HL-60/S4 (cell line): ENCODE data around the gene MAPK12.

Experiments used
- in situ Hi-C: fragments of 300-500 bp; cut with MboI; formaldehyde crosslinking; loops from 2 replicates; pipeline ENCODE4 v1.14.3; 2022; ENCODE audit warnings: low sequenced_read_pairs

MAPK12 gene

DNA sequence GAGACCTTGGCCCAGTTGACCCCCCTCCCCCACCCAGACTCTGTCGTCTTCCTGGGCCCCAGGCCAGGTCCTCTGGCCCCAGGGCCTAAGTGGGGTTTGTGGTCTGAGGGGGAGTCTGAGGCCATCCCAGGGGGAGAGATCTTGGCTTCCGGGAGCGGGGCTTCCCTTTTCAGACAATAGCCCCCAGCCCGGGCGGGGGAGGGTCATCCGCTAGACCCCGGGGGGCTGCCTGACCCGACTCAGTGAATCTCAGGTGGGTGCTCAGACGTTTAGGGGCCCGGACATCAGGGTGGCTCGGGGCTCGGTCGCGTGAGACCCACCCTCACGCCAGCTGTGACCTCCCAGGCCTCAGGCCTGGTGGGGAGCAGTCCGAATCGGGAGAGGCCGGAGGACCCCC, 8.1 kb upstream of the MAPK12 start:
- in situ Hi-C loops: loop anchor here (10.0 kb wide), 1 partner anchor 225 kb away; no protein-coding TSS in a partner anchor

DNA sequence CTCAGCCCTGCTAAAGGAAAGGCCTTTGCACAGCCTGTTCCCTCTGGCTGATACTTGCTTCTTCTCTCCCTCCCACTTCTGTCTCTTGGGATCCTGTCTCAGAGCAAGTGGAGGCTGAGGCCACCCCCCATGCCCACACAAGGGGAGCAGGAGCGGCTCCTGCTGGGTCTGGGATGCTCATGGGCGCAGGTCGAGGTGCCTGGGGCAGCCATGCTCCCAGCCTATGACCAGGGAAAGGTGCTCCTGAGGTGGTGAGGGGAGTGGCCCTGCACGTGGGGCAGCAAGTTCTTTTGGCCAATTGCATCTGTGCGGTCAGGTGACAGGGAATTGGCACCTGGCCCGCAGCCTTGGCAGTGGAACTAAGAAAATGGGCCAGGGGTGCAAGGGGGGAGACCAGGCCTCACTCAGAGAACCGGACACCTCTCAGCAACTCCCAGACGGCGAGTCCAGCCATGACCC, 7.2 kb upstream of the MAPK12 start:
- in situ Hi-C loops: loop anchor here (10.0 kb wide), 1 partner anchor 226 kb away; no protein-coding TSS in a partner anchor

DNA sequence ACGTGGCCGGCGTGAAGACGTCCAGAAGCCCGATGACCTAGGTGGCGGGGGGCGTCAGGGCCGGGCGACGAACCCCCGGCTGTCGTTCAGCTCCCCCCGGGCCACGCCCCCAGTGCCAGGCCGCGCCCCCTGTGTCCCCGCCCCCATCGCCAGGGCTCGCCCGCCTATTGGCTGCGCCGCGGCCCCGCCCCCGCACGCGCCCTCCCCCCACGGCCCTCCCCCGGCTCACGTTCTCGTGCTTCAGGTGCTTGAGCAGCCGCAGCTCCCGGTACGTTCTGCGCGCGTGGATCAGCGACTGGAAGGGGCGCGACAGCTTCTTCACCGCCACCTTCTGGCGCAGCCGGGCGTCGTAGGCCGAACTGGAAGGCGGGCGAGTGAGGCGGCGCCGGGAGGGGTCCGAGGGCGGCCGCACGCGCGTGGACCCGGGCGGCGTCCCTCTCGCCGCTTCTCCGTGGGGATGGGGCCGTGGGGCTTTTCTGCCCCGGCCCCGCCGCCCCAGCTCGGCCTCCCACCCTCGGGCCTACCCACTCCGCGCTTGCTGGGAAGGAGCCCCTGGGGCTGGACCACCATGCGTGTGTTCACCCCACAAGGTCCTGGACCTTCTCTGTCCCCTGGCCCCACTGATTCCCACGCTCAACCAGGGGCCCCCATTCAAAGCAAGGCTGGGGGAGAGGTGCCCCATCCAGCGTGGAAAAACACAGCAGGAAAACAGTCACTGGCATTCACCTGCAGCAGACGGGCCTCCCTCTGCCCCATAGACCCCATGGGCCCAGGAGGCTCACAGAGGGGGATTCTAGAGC, 6.3 kb upstream of the MAPK12 start:
- in situ Hi-C loops: loop anchor here (10.0 kb wide), 1 partner anchor 227 kb away; no protein-coding TSS in a partner anchor

DNA sequence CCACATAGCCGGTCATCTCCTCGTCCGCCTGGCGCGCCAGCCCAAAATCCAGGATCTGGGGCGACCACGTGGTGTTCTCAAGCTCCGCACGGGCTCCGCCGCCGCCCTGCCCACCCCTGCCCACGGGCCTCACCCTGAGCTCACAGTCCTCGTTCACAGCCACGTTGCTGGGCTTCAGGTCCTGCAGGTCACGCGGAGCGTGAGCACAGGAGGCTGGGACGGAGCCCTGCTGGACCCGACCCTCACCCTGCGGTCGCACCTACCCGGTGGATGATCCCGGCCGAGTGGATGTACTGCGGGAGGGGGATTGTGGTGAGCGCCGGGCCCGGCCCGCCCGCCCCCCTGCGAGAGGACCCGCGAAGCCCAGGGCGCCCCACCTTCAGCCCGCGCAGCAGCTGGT, 5.5 kb upstream of the MAPK12 start:
- in situ Hi-C loops: loop anchor here (10.0 kb wide), 1 partner anchor 228 kb away; no protein-coding TSS in a partner anchor

DNA sequence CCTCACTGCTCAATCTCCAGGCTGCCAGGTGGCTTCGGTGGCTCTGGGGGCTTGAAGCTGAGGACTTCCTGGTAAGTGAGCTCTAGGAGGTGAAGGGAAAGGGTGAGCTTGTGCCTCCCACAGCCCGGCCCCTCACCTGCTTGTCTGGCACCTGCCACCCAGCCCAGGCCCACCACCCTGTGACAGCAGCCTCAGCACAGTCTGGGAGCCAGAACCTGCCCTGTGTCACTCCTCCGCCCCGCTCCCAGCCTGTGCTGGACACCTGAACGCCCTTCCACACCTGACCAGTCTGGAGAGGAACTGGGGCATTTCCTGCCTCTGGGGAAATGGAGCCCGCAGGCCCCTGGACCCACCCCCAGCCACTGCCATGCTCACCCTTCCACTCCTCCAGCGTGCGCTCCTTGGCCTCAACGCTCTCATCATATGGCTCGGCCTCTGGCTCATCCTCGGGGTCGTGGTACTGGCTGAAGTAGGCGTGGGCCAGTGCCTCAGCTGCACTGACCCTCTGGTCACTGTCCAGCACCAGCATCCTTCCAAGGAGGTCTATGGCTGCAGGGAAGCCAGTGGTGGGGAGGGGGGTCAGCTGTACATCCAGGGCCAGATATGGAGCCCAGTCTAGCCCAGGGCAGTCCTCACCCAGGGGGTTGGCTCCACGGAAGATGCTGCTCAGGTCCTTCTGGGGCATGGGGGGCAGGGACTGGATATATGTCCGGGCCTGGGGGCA, 3.6 kb upstream of the MAPK12 start:
- in situ Hi-C loops: loop anchor here (10.0 kb wide), 1 partner anchor 230 kb away; no protein-coding TSS in a partner anchor

DNA sequence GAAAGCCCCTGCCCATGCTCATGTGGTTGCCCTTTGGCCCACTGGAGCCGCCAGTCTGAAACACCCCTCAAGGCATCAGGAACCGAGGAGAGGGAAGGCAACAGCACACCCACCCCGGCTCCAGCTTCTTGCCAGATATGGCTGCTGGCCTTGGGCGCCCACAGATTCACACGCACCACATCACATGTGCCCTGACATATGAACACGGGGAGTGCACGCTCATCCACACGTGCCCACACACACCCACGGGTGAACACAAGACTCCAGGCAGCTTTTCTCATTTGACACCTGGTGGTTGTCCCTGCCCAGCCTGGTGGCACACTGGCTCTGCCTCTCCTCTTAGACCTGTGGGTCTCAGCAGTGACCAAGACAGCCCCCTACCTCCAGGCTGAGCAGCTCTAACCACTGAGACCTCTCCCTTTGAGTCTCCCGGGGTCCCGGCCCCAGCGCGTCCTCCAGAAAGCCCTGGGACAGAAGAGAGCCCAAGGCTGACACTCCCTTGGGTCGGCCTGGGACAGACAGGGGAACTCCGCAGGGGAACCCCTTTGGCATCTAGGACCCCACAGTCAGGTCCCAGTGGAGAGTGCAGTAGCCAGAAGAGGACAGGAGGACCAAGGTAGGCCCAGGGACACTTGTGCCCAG, 2.7 kb upstream of the MAPK12 start:
- in situ Hi-C loops: loop anchor here (10.0 kb wide), 1 partner anchor 231 kb away; no protein-coding TSS in a partner anchor

DNA sequence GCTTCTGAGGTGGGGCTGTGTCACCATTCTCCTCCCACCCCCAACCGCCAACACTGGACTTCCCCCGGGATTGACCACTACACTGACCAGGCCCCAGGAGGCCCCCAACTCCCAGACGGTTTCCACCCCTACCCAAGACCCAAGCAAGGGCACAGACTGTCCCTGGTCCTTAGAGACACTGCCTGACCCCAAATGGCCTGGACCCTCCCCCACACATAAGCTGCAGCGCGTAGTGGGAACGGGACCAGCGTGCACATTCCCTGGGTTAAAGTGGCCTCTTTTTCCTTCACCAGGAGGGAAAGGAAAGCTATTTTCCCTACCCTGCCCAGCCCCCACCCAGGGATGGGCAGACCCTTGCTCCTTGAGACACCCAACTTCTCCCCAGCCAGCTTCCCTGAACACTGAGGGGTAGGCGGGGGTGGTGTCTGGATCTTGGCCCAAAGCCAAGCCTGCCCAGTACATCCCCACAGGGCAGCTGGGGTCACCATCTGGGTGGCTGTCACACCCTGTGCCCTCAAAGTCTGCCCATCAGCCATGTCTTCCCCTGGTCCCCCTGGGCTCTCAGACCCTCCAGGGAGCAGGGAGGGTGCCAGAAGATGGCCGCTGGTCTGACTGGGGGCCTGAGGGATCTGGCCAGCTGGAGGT, 1.6 kb upstream of the MAPK12 start:
- in situ Hi-C loops: loop anchor here (10.0 kb wide), 1 partner anchor 232 kb away; no protein-coding TSS in a partner anchor

DNA sequence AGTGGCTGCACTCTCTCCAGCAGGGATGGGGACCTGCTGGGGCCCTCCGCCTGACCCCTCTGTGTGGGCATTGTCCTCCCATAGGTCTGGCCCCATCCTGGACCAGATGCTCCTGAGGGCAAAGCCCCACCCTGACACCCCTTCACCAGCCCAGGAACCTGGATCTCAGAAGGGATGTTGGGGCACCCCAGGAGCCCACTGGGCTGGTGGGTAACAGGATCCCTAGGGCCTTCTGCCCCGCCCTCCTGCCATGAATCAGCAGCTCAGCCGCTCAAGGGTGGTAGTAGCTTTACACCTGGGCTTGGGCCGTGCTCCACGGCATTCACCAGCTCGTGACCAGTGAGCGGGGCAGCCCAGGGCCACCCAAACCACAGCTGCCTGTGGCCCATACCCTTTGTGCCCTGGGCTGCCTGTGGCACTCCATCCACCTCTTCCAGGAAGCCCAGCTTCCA, 1.0 kb upstream of the MAPK12 start:
- in situ Hi-C loops: loop anchor here (10.0 kb wide), 1 partner anchor 232 kb away; no protein-coding TSS in a partner anchor

DNA sequence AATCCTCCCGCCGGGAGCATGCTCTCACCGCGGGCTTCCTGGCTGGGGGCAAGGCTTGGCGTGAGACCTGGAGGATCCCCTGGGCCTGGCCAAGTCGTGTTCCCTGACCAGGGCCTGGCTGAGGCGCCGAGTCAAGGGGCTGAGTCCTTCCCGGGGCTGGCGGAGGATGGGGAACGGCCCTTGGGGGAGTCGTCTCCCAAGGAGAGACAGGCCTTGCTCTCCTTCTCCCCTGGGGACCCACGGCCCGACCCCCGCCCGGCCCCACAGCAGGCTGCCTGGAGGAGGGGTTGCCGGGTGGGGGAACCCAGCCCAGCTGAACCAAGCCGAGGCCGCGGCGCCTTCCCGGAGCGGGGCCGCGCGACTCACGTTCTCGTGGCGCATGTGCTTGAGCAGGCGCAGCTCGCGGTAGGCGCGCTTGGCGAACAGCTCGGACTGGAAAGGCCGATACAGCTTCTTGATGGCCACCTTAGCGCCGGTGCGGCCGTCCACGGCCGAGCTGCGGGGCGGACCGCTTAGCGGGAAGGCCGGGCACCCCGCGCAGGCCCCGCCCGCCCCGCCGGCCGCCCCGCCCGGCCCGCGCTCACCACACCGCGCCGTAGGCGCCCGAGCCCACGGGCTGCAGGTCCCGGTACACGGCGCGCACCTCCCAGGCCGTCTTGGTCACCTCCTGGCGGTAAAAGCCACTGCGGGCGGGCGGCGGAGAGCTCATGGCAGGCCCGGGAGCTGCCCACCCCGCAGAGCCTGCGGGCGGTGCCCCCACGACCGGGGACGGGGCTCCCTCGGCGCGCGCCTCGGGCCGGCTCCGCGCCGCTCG, 475 bp downstream of the MAPK12 start:
- in situ Hi-C loops: loop anchor here (10.0 kb wide), 1 partner anchor 234 kb away; no protein-coding TSS in a partner anchor

DNA sequence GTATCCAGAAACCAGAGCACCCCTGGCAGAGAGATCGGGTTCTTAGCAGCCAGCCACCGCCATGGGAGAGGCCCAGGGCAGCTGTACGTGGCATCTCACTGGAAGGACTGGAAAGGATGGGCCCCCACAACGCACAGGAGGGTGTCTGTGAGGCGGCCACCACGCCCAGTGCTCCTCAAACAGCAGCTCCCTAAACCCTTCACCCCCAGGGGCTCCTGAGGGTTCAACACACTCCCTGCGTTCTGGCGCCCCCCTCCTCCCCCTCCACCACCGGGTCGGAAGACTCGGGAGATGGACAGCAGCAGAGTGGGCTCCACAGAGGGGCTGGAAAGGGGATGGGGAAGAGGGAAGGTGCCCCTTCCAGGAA, 1.1 kb downstream of the MAPK12 start:
- in situ Hi-C loops: loop anchor here (10.0 kb wide), 1 partner anchor 234 kb away; no protein-coding TSS in a partner anchor

DNA sequence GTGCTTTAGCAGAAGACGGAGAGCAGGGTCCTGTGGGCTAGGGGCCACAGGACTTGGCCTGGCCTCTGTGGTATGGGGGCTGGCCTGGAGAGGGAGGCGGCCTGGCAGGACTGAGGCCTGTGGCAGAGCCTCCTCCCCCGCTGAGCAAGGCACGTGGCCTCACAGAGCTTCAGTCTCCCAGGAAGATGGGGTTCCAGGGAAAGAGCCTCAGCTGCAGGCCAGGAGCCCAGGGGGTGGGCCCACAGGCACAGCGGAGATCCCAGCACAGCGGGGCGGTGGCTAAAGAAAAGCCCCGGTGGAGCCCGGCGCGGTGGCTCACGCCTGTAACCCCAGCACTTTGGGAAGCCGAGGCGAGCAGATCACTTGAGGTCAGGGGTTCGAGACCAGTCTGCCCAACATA, 2.2 kb downstream of the MAPK12 start:
- in situ Hi-C loops: no loop called here

DNA sequence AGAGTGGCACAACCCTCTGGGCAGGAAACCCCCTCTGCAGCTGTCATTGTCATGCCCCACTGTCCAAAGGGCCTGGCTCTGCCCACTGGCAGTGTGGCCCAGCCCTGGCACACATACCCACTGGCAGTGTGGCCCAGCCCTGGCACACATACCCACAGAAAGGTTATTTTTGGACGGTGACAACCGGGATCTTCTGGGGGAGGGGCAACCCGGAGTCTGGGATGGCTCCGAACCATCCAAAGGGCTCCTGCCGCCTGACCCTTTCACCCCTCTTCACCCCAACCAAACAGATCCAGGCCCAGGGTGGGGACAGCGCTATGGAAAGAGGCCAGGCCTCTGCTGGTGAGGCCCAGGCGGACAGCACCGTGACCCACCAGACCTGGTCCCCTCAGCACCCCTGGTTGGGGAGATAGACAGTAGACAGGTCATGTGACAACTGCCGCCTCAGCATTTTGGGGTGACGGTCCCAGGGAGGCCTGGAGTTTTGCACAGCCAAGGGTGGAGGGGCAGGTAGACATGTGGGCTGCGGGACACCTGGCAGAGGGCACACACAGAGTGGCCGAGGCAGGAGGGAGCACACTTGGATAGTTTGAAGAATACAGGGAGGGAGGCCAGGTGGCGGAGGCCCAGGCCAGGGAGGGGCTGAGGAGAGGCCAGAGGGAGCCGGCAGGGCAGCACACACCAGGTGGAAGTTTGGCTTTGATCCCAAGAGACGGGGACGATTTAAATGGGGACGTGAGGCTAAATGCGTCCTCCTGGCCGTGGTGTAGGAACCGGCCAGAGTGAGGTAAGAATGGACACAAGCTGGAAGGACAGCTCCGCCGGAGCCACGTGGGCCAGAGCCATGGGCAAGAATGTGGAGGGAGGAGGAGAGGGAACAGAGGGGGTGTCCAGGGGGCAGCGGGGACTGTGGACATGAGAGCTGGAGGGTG, 2.9 kb downstream of the MAPK12 start:
- in situ Hi-C loops: no loop called here

DNA sequence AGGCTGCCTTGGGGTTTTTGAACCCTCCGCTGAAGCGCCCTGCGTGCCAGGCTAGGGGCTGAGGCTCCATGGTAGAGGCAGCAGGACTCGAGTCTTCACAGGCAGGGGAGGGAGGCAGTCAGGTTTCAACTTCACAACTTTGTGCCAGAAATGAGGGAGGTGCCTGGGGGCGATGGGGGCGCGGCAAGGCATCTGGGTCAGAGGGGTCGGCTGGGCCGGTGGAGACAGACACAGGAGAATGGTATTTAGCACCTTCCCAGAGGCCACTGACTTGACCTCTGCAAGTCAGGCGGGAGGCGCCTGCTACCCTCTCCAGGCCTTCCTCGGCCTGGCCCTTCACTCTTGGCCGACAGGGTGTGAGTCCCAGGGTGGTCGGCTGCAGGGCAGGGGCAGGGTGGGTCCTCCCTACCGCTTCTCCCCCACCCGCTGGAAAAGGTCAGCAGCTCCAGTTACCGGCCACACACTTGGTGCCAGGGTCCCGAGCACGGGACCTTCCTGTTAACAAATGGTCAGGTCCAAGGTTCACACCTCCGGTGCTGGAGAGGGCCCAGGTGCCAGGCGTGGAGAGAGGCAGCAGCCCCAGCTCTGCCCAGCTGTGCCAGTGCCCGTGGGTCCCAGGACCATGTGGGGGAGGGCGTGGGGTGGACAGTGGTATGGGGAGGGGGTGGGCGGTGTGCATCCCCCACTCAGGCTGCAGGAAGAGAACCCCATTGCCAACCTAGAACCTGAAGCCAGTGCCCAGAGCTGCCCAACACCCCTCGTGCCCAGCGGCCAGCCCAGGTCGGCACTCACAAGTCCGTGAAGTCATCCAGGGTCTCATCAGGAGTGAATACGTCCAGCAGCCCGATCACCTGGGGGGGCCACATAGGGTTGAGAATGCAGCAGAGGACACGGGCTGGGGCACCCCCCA, 3.8 kb downstream of the MAPK12 start:
- in situ Hi-C loops: no loop called here

DNA sequence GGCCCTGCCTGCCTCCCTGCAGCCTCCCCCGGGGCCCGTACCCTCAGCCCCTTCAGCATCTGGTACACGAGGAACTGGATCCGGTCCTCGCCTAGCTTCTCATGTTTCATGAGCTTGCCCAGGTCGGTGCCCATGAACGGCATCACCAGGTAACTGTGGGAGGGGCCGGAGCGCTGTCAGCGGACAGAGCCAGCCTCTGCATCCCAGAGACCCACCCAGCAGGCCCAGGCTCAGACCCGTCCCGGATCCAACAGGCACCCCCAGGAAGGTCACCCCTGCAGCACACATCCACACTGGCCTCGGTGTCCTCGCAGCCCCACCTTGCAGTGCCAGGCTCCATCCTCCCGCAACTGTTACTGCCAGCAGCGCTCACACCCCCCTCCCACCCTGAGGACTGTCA, 4.4 kb downstream of the MAPK12 start:
- in situ Hi-C loops: no loop called here

DNA sequence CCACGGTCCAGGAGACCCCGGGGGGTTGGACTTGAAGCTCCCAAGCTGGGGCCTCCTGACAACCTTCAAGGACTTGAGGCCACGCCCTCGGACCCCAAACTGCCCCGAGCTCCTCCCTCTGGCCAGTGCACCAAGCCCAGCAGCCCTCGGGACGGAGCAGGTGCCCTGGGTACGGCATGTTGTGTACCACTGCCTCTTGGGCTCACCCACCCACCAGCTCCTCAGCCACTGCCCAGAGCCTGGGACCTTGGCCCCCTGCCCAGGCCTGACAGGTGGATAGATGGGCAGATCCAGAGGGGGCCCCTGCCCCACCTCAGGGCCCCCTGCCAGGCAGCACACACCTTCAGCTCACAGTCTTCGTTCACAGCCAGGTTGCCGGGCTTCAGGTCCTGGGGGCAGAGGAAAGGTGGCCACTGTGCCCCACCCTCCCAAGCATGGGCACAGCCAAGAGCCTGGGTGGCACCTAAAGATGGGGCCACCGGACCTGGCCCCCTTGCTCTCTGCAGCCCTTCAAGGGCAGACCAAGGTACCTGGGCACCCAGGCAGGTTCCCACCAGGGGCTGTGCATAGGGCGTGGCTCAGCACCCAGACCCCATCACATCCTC, 5.1 kb downstream of the MAPK12 start:
- in situ Hi-C loops: no loop called here

DNA sequence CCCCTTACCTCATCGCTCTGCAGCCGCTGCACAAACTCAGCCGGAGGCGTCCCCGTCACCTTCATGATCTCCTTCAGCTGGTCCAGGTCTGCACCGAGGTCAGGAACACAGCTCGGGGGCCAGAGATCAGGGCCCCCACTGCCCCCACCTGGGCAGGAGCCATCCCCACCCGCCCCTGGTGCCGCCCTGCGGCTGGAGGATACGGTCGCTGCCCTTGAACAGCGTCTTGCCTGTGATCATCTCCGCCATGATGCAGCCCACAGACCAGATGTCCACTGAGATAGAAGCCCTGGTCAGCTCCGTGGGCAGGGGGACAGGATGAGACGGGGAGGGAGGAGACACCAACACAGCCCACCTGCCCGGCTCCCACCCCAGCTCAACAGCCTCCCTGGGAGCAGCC, 5.9 kb downstream of the MAPK12 start:
- in situ Hi-C loops: no loop called here

DNA sequence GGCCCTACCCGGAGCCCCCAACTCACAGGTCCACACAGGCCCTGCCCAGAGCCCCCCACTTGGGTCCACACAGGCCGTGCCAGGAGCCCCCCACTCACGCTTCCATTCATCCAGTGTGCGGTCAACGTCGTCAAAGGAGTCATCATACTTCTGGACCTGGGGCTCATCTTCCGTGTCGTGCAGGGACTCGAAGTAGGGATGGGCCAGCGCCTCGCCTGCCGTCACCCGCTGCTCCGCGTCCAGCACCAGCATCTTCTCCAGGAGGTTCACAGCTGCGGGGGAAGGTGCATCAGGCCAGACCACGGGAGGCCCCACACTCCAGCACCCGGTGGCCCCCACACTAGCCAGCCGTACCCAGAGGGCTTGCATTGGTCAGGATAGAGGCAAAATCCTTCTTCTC, 6.4 kb downstream of the MAPK12 start:
- in situ Hi-C loops: no loop called here
